ENCODE results near the gene ZNF3. TPM values are rescaled to one million over a fixed set of nuclear protein-coding genes. Genes with fewer than 3 reads are reported as not detected.

Gene ZNF3
- total RNA-seq, 2 donors from 2014 or later: 16.9 to 46.5 TPM

GRCh38 chr7:100021297-100021696 lies 60.2 kb downstream of the ZNF3 start:
- ATAC-seq (no peak), DNase-seq (no peak)
- Histone ChIP-seq H3K36me3 (replicated peaks in 1 of 2; ENCODE audit: insufficient read depth in 1 of 2, low read depth in 2 of 2) (peaks cover 4 to 18% of the 10 kb centered on the region in 2 donors), H3K4me3 (no peak overlapping the region), H3K4me1 (peaks cover 79% of the 10 kb centered on the region), H3K9me3 (no peaks in the 10 kb centered on the region), H3K27ac (peak overlapping the region in 3 of 4 donors; percentile 73 to 99 (median 81)), H3K27me3 (no peaks in the 10 kb centered on the region)
- WGBS, 2 donors: 81 to 91% methylated on average over 3 of the region's 3 CpGs
- intact Hi-C loops (cut with DNase I): no loop called here
- no peak for TF ChIP-seq POLR2A (IDR thresholded peaks at IDR 0.05)
- TF ChIP-seq CTCF (IDR thresholded peaks at IDR 0.05): no peak

MicroRNAs within 50 kb of the gene (microRNA counts, 767-probe panel; counts per million panel counts)
- microRNA hsa-miR-106b-5p (736 to 4,918 counts per million in 2 donors), microRNA hsa-miR-25-3p (5,832 to 9,359 counts per million in 2 donors), microRNA hsa-miR-93-5p (5,169 to 7,901 counts per million in 2 donors)

Small RNA genes lying within 50 kb of the gene (microRNA-seq; reads per million reads assigned to microRNA genes)
- 697 to 886 reads per million in 2 donors for gene MIR106B (ENCODE audit: borderline number of aligned reads in 2 of 2, borderline replicate concordance in 2 of 2)
- gene MIR25 (ENCODE audit: borderline number of aligned reads in 2 of 2, borderline replicate concordance in 2 of 2): 286 to 309 reads per million in 2 donors
- gene MIR93 (ENCODE audit: borderline number of aligned reads in 2 of 2, borderline replicate concordance in 2 of 2): 1,277 to 1,314 reads per million in 2 donors

Small RNA genes lying within 50 kb of the gene (small RNA-seq; reads per million reads assigned to genes)
- gene MIR106B: 35.0 reads per million, percentile 95 among the genes with 10 or more reads in this experiment
- gene MIR25: 705 reads per million, percentile 98 among the genes with 10 or more reads in this experiment
- gene MIR93: 22.1 reads per million, percentile 94 among the genes with 10 or more reads in this experiment

Other genes starting within 250 kb of the ZNF3 start
- 1 to 10 TPM in 1 of 2 donors, not detected in 1; 2.0 TPM for gene OR2AE1, start 204.7 kb downstream of the ZNF3 start, total RNA-seq
- 10 to 100 TPM; 31.9 to 41.9 TPM for gene TRIM4, start 162.2 kb downstream of the ZNF3 start, total RNA-seq
- gene GJC3, start 152.1 kb downstream of the ZNF3 start, total RNA-seq: not detected
- 100 to 1,000 TPM; 133 to 271 TPM for gene AZGP1, start 105.7 kb downstream of the ZNF3 start, total RNA-seq
- 10 to 100 TPM; 31.6 to 40.2 TPM for gene ZKSCAN1, start 66.1 kb downstream of the ZNF3 start, total RNA-seq
- gene ZSCAN21, start 31.9 kb downstream of the ZNF3 start, total RNA-seq: 10 to 100 TPM; 14.5 to 20.2 TPM
- 10 to 100 TPM; 15.8 to 16.1 TPM for gene COPS6, start 7.2 kb upstream of the ZNF3 start, total RNA-seq
- gene MCM7, start 19.7 kb upstream of the ZNF3 start, total RNA-seq: 10 to 100 TPM; 32.6 to 34.5 TPM
- gene AP4M1, start 19.9 kb upstream of the ZNF3 start, total RNA-seq: 10 to 100 TPM in 1 of 2 donors, 1 to 10 TPM in 1; 6.0 to 11.2 TPM
- 10 to 100 TPM; 30.4 to 51.7 TPM for gene TAF6, start 37.6 kb upstream of the ZNF3 start, total RNA-seq
- gene CNPY4, start 37.9 kb upstream of the ZNF3 start, total RNA-seq: 1 to 10 TPM in 1 of 2 donors, under 1 TPM in 1; 0.99 to 2.3 TPM
- gene MBLAC1, start 45.2 kb upstream of the ZNF3 start, total RNA-seq: 1 to 10 TPM; 2.1 to 5.3 TPM
- gene LAMTOR4, start 67.2 kb upstream of the ZNF3 start, total RNA-seq: 100 to 1,000 TPM in 1 of 2 donors, 10 to 100 TPM in 1; 86.1 to 119 TPM
- 10 to 100 TPM in 1 of 2 donors, 1 to 10 TPM in 1; 7.3 to 27.7 TPM for gene TRAPPC14, start 77.0 kb upstream of the ZNF3 start, total RNA-seq
- under 1 TPM in 1 of 2 donors, not detected in 1; 0.26 TPM for gene GAL3ST4, start 86.9 kb upstream of the ZNF3 start, total RNA-seq
- gene GPC2, start 95.7 kb upstream of the ZNF3 start, total RNA-seq: 1 to 10 TPM in 1 of 2 donors, under 1 TPM in 1; 0.99 to 1.6 TPM
- gene STAG3, start 96.2 kb upstream of the ZNF3 start, total RNA-seq: not detected
- 1 to 10 TPM in 1 of 2 donors, under 1 TPM in 1; 0.78 to 4.0 TPM for gene PVRIG, start 138.2 kb upstream of the ZNF3 start, total RNA-seq
- not detected for gene SPDYE3, start 226.0 kb upstream of the ZNF3 start, total RNA-seq

Measured in body of pancreas (tissue), 4 donors.